Keratinocyte (primary cell): ENCODE measurements around the gene IL1RL2. TPM values are rescaled to one million over a fixed set of nuclear protein-coding genes. Genes with fewer than 3 reads are reported as not detected.
A peak's percentile ranks its signal among the peaks of the same experiment; 100 is the strongest.

Experiments used
- DNase-seq: peaks from one replicate; pipeline ENCODE4 v3.0.0-alpha.2; 2011; ENCODE audit warnings: low read depth, missing footprints, low spot score
- FAIRE-seq: peaks from 2 replicates; lab custom pipeline; 2011; peaks lifted over from hg19 to GRCh38; lab: Jason Lieb, UNC
- H2AFZ ChIP-seq: 2 replicates; pipeline ENCODE4 v1.6.0; 2012; ENCODE audit warnings: low read length, control low read depth, inconsistent platforms; ENCODE audit not compliant: control insufficient read depth
- H3K27ac ChIP-seq: 2 replicates; pipeline ENCODE4 v1.5.1; 2011; ENCODE audit warnings: low read length; ENCODE audit not compliant: control insufficient read depth, insufficient read depth
- H3K27me3 ChIP-seq: 3 replicates; pipeline ENCODE4 v1.6.0; 2011; ENCODE audit warnings: low read length; ENCODE audit not compliant: control insufficient read depth, insufficient read depth; ENCODE audit errors: extremely low read depth
- H3K36me3 ChIP-seq, 2 experiments: 2 replicates in 1 of 2; 3 replicates in 1 of 2; pipeline ENCODE4 v1.5.1; 2011; ENCODE audit warnings: low read length in 2 of 2, mild to moderate bottlenecking in 1 of 2; ENCODE audit not compliant: control insufficient read depth in 2 of 2, insufficient read depth in 2 of 2; ENCODE audit errors: extremely low read depth in 1 of 2
- H3K4me1 ChIP-seq: 3 replicates; pipeline ENCODE4 v1.5.1; 2011; ENCODE audit warnings: low read length; ENCODE audit not compliant: control insufficient read depth, insufficient read depth; ENCODE audit errors: extremely low read depth
- H3K4me2 ChIP-seq: 3 replicates; pipeline ENCODE4 v1.6.0; 2011; ENCODE audit warnings: low read depth, low read length; ENCODE audit not compliant: control insufficient read depth, insufficient read depth; ENCODE audit errors: extremely low read depth
- H3K4me3 ChIP-seq, 3 experiments: fragments of 200-600 bp in 1 of 3; sonication (generic) in 1 of 3; 2 replicates in 2 of 3; 3 replicates in 1 of 3; pipeline ENCODE4 v1.5.1; 2011 to 2016; ENCODE audit warnings: low read length in 3 of 3, mild to moderate bottlenecking in 3 of 3, control low read depth in 2 of 3, inconsistent platforms in 1 of 3, low read depth in 1 of 3, mixed read lengths in 1 of 3, mixed run types in 1 of 3, moderate library complexity in 1 of 3; ENCODE audit not compliant: control insufficient read depth in 2 of 3, insufficient read depth in 2 of 3; ENCODE audit errors: extremely low read depth in 1 of 3
- H3K79me2 ChIP-seq: 2 replicates; pipeline ENCODE4 v1.6.0; 2012; ENCODE audit warnings: low read length; ENCODE audit not compliant: control insufficient read depth, insufficient read depth
- H3K9ac ChIP-seq: 3 replicates; pipeline ENCODE4 v1.6.0; 2011; ENCODE audit warnings: low read length; ENCODE audit not compliant: control insufficient read depth, insufficient read depth; ENCODE audit errors: extremely low read depth
- H3K9me1 ChIP-seq: 3 replicates; pipeline ENCODE4 v1.6.0; 2011; ENCODE audit warnings: low read length; ENCODE audit not compliant: control insufficient read depth, insufficient read depth; ENCODE audit errors: extremely low read depth
- H3K9me3 ChIP-seq: 2 replicates; pipeline ENCODE4 v1.5.1; 2012; ENCODE audit warnings: low read depth, low read length; ENCODE audit not compliant: control insufficient read depth
- H4K20me1 ChIP-seq: 3 replicates; pipeline ENCODE4 v1.6.0; 2011; ENCODE audit warnings: low read length; ENCODE audit not compliant: control insufficient read depth, insufficient read depth; ENCODE audit errors: extremely low read depth
- EZH2 ChIP-seq: IDR thresholded peaks from one replicate; pipeline ENCODE4 v1.6.1; 2012; ENCODE audit warnings: inconsistent platforms, mild to moderate bottlenecking, low read length, moderate library complexity
- dilution Hi-C: fragments of 300-500 bp; cut with MboI; formaldehyde crosslinking; loops from one replicate; pipeline ENCODE4 v1.7.0; 2020; ENCODE audit warnings: low sequenced_read_pairs; ENCODE audit not compliant: extremely low pct_ligation_motif_present
- polyA plus RNA-seq, 5 experiments: library from polyadenylated mRNA; depleted of rRNA in 3 of 5; stranded (reverse) in 3 of 5; stranded (forward) in 1 of 5; unstranded in 1 of 5; fragments of >200 nt; gene quantifications; 1 replicate in 1 of 5; 2 replicates in 3 of 5; 3 replicates in 1 of 5; pipeline versions ENCODE4 v1.2.1 to v1.2.3, GENCODE V29; 2011 to 2012; ENCODE audit warnings: missing spikeins in 2 of 5, low read depth in 1 of 5, low replicate concordance in 1 of 5
- TF ChIP-seq, protein P1 (sequence below), 3 experiments: IDR thresholded peaks in 1 of 3; conservative IDR thresholded peaks in 1 of 3; optimal IDR thresholded peaks in 1 of 3; 2 replicates in 2 of 3; 3 replicates in 1 of 3; pipeline versions ENCODE3 to v1.5.1; 2011; ENCODE audit warnings: low read length in 3 of 3, mild to moderate bottlenecking in 3 of 3, moderate library complexity in 2 of 3, control low read depth in 1 of 3, inconsistent platforms in 1 of 3; ENCODE audit not compliant: insufficient read depth in 2 of 3; ENCODE audit errors: extremely low read depth in 1 of 3

IL1RL2 gene
- polyA plus RNA-seq, 1 donor (not counting 4 experiments of a cell fraction or from before 2014, with no cell fraction given) = 1.5 TPM

DNA sequence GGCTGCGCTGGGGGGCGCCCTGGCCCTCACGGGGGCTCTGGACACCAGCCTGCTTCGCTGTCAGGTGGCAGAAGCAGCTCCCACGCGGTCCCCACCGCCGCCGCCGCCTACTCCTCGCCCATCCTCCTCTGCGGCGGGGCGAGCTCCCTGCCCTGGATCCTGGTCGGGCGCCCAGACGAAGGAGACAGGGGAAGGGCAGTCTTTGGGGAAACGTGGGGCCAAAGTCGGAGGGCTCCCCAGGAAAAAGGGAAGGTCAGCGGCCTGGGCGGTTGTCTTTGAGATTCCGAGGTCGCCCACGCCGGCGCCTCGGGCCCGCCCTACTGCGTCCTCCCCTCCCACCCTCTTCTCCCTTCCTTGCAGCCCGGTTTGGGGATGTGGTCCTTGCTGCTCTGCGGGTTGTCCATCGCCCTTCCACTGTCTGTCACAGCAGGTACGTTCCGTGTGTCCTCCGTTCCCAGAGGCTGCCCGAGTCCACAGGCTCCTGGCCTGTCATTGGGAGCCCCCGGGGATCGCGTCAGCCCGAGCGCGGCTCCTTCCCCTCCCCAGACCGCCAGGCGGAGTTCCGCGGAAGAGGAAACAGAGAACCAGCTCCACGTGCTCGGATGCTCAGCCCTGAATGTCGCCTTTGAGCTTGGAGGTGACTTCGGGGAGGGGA is 800 bp downstream of the IL1RL2 start:
- Histone ChIP-seq H4K20me1 (no peaks in the 10 kb centered on the region), H3K4me3 (peak overlapping the region; percentile 25 to 60 (median 45)), H3K9me1 (no peaks in the 10 kb centered on the region), H3K4me1 (peaks cover 16% of the 10 kb centered on the region), H3K9ac (peak overlapping the region; percentile 41), H3K4me2 (peak overlapping the region; percentile 77), H3K27me3 (no peaks in the 10 kb centered on the region), H2AFZ (peak overlapping the region; percentile 94), H3K27ac (peak overlapping the region; percentile 21), H3K79me2 (no peaks in the 10 kb centered on the region), H3K36me3 (no peaks in the 10 kb centered on the region), H3K9me3 (no peaks in the 10 kb centered on the region)
- TF ChIP-seq, protein P1, sequence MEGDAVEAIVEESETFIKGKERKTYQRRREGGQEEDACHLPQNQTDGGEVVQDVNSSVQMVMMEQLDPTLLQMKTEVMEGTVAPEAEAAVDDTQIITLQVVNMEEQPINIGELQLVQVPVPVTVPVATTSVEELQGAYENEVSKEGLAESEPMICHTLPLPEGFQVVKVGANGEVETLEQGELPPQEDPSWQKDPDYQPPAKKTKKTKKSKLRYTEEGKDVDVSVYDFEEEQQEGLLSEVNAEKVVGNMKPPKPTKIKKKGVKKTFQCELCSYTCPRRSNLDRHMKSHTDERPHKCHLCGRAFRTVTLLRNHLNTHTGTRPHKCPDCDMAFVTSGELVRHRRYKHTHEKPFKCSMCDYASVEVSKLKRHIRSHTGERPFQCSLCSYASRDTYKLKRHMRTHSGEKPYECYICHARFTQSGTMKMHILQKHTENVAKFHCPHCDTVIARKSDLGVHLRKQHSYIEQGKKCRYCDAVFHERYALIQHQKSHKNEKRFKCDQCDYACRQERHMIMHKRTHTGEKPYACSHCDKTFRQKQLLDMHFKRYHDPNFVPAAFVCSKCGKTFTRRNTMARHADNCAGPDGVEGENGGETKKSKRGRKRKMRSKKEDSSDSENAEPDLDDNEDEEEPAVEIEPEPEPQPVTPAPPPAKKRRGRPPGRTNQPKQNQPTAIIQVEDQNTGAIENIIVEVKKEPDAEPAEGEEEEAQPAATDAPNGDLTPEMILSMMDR (optimal IDR thresholded peaks at IDR 0.05 in 1 of 3, IDR thresholded peaks at IDR 0.05 in 1 of 3, conservative IDR thresholded peaks at IDR 0.05 in 1 of 3; ENCODE audit: extremely low read depth in 1 of 3, insufficient read depth in 2 of 3, low read length in 3 of 3) = peak; percentile 23 to 28 (median 25)
- no peak for TF ChIP-seq EZH2
- no peak for DNase-seq
- peak; percentile 26 for FAIRE-seq
- dilution Hi-C loops = no loop called here

DNA sequence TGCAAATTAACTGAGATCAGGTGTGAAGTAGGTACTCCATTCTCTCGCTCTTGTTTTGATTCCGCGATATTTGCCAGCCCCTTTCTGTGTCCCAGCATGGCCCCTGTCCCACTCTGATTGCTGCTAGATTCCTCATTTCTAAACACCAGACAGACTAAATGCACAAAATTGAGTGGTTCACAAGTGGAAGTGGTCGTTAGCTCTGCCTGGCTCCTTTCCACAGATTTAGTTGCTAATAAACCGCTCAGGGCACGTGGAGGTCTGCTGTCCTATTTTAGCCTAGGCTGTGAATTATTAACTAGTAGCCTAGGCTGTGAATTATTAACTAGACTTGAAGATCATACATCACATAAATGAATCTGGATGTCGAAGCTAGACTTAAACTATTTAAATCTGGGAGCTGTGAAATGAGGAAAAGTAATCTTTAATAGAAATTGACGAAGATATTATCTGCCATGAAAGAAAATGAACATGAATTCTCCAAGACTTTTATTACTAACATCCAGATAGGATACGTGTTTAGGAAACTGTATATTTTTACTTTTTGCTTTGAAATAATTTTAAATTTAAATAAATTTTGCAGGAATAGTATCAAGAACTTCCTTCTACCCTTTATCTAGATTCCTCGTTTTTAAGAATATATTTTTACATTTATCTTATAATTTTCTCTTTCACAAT is 3.7 kb downstream of the IL1RL2 start:
- FAIRE-seq = no peak
- no peak overlapping the region for H3K4me2 ChIP-seq
- dilution Hi-C loops = no loop called here
- H3K27ac ChIP-seq = no peak overlapping the region
- no peaks in the 10 kb centered on the region for H3K79me2 ChIP-seq
- DNase-seq = no peak
- H3K36me3 ChIP-seq = no peaks in the 10 kb centered on the region
- H3K27me3 ChIP-seq = no peaks in the 10 kb centered on the region
- H3K4me1 ChIP-seq = peaks cover 26% of the 10 kb centered on the region
- no peaks in the 10 kb centered on the region for H3K9me1 ChIP-seq
- H3K4me3 ChIP-seq = no peak overlapping the region
- TF ChIP-seq EZH2 = no peak
- TF ChIP-seq, protein P1 (optimal IDR thresholded peaks at IDR 0.05 in 1 of 3, IDR thresholded peaks at IDR 0.05 in 1 of 3, conservative IDR thresholded peaks at IDR 0.05 in 1 of 3; ENCODE audit: extremely low read depth in 1 of 3, insufficient read depth in 2 of 3, low read length in 3 of 3) = no peak
- H3K9me3 ChIP-seq = no peaks in the 10 kb centered on the region
- no peak overlapping the region for H3K9ac ChIP-seq
- H2AFZ ChIP-seq = no peak overlapping the region
- no peaks in the 10 kb centered on the region for H4K20me1 ChIP-seq
